CD4-positive, alpha-beta T cell treated with Interleukin-6 at 100 ng/mL for 8 hours (primary cell): Measurements from ENCODE around the gene SUPT16H.
"Not testable (repeated sequence)": the region's sequence is repeated elsewhere in the genome, so short reads cannot be mapped to it uniquely, and the experiment has no call there.

ENCODE experiments used
- DNase-seq: peaks from one replicate; pipeline ENCODE4 v3.0.0-alpha.2; 2020; ENCODE audit warnings: mixed read lengths, low spot score

Gene SUPT16H

GRCh38 chr14:21367582-21368144 is 16.2 kb downstream of the SUPT16H start:
- DNase-seq: no peak

GRCh38 chr14:21356511-21356910 is 27.3 kb downstream of the SUPT16H start:
- no peak for DNase-seq

GRCh38 chr14:21352587-21352986 is 31.2 kb downstream of the SUPT16H start:
- no peak for DNase-seq

GRCh38 chr14:21350539-21350938 is 33.3 kb downstream of the SUPT16H start:
- DNase-seq: no peak

- DNase-seq: no peak
Observed at GRCh38 chr14:21347201-21347600, 36.6 kb downstream of the SUPT16H start.

GRCh38 chr14:21346532-21347135 is 37.2 kb downstream of the SUPT16H start:
- DNase-seq: no peak

- no peak for DNase-seq
Observed at GRCh38 chr14:21343035-21343794, 40.6 kb downstream of the SUPT16H start.

GRCh38 chr14:21334202-21334906 is 49.5 kb downstream of the SUPT16H start:
- DNase-seq: no peak

GRCh38 chr14:21332950-21333349 is 50.9 kb downstream of the SUPT16H start:
- DNase-seq: no peak

GRCh38 chr14:21326972-21327371 is 56.8 kb downstream of the SUPT16H start:
- no peak for DNase-seq

- no peak for DNase-seq
Observed at GRCh38 chr14:21322716-21323115, 61.1 kb downstream of the SUPT16H start.

- DNase-seq: no peak
Observed at GRCh38 chr14:21320913-21321312, 62.9 kb downstream of the SUPT16H start.

GRCh38 chr14:21317398-21317797 is 66.4 kb downstream of the SUPT16H start:
- DNase-seq: no peak

- DNase-seq: no peak
Observed at GRCh38 chr14:21313512-21313911, 70.3 kb downstream of the SUPT16H start.

GRCh38 chr14:21311614-21312013 is 72.2 kb downstream of the SUPT16H start:
- DNase-seq: no peak

- no peak for DNase-seq
Observed at GRCh38 chr14:21309956-21310355, 73.9 kb downstream of the SUPT16H start.

- DNase-seq: no peak
Observed at GRCh38 chr14:21309238-21309636, 74.6 kb downstream of the SUPT16H start.

- DNase-seq: peak; percentile 85
Observed at GRCh38 chr14:21308479-21309237, 75.2 kb downstream of the SUPT16H start.

GRCh38 chr14:21308132-21308478 is 75.7 kb downstream of the SUPT16H start:
- DNase-seq: no peak

GRCh38 chr14:21307637-21308036 is 76.2 kb downstream of the SUPT16H start:
- no peak for DNase-seq

- DNase-seq: not testable (repeated sequence)
Observed at GRCh38 chr14:21302836-21303140, 81.0 kb downstream of the SUPT16H start.
